Measurements from ENCODE around the gene TTC9.

TTC9 gene

DNA sequence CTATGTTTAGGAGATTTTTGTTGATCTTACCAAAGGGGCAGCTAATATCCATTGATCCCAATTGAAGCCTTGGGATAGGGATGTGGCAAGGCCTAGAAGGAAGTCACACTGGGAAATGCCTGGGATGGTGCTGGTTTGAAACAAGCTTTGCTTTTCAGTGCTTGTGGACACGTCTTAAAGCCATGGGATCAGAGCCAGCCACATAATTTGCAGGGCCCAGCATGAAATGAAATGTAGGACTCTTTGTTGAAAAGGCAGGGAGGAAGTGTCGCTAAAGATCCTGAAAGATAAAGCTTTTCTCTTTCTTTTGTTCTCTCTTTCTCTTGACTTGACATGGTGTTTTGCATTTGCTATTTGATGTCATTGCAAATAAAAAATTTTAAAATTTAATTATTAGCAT, 5.0 kb downstream of the TTC9 start:
- no peak for DNase-seq

- DNase-seq = no peak
Observed at GRCh38 chr14:70648346-70648745, 6.6 kb downstream of the TTC9 start.

DNA sequence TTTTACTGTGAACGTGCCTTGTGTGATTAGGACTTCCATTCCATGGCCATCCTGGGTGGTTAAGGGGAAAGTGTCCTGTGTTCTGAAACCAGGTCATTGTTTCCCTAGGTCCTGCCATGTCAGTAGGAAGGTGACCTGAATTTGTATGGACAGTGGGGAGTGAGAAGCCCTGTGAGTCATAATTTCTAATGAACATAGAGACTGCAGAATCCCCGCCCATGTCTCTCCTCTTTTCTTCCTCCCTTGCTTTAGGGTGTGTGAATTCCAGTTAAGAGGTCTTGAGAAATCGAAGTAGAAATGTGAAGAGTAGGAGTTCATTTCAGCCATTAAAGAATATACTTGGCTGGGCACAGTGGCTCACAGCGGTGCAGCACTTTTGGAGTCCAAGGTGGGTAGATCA, 8.1 kb downstream of the TTC9 start:
- DNase-seq = no peak

DNA sequence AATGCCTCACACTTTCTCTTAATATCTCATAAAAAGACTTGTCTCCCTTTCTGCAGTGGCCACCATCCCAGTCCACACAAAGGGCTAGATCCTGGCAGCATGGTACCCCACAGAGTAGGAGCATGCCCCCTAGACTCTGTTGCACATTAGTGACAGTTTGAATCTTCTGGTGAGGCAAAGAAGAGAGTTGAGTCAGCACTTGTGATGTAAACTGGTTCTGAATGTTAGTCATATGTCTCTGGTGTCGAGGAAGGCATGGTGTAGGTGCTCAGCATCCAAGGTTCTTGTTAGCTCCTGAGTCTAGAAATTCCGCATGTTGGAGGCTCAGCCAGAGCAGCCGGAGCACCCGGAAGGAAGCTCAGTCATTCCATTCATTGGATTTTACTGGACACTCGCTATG, 9.8 kb downstream of the TTC9 start:
- DNase-seq = no peak

DNA sequence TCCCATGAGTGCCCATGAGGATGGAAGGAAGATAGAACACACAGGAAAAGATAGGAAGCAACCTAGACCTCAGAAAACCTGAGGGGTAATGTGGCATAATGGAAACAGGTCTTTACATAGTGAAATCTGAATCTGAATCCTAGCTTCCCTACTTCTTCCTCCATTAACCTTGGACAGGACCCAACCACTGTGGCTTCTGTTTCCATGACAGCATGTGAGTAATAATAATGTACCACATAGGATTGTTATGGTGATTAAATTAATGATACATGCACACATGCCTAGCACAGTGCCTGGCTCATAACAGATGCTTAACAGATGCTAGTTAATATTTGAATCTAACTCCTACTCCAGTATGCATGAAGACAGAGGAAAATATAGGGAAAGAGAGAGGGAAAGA, 11.2 kb downstream of the TTC9 start:
- DNase-seq = no peak

GRCh38 chr14:70653662-70654061, 11.9 kb downstream of the TTC9 start:
- DNase-seq = no peak

GRCh38 chr14:70654632-70655031, 12.9 kb downstream of the TTC9 start:
- no peak for DNase-seq

DNA sequence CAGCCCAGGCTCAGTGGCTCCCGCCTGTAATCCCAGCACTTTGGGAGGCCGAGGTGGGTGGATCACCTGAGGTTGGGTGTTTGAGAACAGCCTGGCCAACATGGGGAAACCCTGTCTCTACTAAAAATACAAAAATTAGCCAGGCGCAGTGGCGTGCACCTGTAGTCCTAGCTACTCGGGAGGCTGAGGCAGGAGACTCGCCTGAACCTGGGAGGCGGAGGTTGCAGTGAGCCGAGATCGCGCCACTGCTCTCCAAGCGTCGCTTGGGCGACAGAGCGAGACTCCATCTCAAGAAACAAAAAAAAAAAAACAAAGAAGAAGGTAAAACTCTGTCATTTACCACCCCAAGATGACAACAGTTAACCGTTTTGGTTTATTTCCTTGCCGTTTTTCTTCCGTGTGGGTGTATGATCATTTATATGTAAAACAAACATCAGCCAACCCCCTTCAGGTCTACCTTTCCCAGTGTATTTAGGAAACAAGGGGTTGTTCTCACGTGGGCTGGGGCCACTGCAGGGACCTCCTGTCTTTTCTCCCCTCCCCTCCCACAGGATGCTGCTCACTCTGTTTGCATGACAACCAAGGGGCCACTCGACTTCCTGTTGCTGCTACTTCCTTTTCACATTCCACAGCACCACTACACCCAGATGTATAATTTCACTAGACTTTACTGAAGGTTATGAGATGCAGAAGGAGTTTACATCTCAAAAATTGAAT, 13.6 kb downstream of the TTC9 start:
- DNase-seq = no peak

DNA sequence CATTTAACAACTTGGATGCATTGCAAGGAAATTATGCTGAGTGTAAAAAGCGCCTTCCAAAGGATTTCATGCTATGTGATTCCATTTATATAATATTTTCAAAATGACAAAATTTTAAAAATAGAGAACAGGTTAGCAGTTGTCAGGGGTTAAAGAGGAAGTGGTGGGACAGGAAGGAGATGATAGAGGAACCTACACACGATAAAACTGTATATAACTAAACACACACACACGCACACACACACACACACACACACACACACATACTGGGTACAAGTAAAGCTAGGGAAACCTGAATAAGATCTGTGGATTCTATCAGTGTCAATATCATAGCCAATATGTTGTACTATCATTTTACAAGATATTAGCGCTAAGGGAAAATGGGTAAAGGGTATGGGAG, 17.2 kb downstream of the TTC9 start:
- DNase-seq = no peak

GRCh38 chr14:70660967-70661893, 19.5 kb downstream of the TTC9 start:
- DNase-seq = no peak

DNA sequence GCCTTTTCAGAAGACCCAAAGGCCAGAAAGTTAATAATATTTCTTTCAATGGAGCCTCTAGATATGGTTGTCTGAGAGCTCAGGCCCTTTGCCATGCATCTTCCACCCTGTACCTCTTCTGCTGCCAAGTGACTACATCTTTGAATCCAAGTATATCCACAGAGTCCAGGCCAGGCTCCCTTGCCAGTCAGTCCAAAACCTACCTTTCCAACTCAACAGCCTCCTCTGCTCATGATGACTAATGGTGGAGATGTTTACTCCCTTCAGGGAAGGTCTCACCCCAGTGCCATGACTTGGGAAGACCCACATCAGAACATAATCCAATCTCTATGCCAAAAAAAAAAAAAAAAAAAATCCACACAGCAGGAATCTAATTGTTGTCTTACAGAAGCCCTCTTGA, 20.4 kb downstream of the TTC9 start:
- DNase-seq = no peak

GRCh38 chr14:70662816-70663215, 21.1 kb downstream of the TTC9 start:
- no peak for DNase-seq

DNA sequence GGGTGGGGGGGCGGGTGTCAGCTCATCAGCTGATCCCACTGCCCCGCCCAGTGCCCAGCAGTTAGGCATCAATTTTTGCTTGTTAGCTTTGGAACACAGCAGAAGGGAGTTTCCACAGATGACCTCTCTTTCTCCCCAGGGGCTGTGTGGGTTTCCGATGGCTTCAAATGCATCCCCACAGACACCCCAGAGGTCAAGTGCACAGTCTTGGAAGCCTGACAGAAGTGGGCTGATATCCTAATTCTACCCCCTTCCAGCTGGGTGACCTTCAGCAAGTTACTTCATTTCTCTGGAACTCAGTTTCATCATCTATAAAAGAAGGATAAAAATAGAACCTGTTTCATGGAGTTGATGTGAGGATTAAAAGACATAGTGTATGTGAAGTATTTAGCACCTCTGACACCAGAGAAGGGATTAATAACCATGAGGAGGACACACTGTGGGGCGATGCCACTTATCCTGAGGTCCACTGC, 22.0 kb downstream of the TTC9 start:
- no peak for DNase-seq

- no peak for DNase-seq
Observed at GRCh38 chr14:70664698-70665447, 23.2 kb downstream of the TTC9 start.

- DNase-seq = peak; percentile 8
Observed at GRCh38 chr14:70665448-70666360, 24.0 kb downstream of the TTC9 start.

DNA sequence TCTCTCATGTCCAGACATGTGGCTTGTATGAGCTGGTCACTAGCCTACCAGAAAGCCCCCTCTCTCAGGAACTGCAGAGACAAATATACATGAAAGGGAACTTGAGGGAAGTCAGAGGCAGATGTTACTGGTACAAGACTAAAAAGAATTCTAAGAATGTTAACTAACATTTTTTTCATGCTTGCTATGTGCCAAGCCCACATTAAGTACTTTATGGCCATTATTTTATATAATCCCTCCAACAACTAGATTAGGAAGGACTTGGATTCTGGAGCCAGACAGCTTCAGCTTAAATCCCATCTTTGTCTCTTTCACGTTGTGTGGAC, 24.6 kb downstream of the TTC9 start:
- DNase-seq = peak; percentile 7

DNA sequence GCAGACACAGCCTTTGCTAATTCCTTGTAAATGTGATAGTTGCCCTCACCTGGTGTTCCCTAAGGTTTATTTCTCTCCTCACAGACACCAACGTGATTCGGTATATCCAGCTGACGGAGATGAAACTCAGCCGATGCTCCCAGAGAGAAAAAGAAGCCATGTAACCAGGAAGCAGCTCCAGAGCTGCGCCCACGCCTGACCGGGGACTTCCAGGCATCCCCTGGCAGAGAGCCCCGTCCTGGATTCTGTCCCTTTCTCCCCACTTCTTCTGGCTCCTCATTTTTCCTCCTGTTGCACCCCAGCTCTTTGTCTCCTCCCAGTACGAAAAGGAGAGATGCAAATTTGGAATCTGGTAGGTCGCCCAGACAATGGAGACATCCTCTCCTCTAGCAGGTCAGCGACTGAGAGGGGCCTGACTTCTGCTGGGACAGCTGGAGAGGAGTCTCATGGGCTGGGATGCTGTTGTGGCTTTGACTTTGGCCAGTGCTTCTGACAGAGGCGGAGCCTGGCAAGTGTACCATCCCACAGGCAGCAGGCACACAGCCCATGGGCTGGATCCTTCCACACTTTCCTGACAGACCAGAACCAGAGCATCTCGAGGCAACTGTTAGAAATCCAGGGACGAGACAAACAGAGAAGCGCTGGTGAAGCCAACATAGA, 29.4 kb downstream of the TTC9 start:
- DNase-seq = no peak

DNA sequence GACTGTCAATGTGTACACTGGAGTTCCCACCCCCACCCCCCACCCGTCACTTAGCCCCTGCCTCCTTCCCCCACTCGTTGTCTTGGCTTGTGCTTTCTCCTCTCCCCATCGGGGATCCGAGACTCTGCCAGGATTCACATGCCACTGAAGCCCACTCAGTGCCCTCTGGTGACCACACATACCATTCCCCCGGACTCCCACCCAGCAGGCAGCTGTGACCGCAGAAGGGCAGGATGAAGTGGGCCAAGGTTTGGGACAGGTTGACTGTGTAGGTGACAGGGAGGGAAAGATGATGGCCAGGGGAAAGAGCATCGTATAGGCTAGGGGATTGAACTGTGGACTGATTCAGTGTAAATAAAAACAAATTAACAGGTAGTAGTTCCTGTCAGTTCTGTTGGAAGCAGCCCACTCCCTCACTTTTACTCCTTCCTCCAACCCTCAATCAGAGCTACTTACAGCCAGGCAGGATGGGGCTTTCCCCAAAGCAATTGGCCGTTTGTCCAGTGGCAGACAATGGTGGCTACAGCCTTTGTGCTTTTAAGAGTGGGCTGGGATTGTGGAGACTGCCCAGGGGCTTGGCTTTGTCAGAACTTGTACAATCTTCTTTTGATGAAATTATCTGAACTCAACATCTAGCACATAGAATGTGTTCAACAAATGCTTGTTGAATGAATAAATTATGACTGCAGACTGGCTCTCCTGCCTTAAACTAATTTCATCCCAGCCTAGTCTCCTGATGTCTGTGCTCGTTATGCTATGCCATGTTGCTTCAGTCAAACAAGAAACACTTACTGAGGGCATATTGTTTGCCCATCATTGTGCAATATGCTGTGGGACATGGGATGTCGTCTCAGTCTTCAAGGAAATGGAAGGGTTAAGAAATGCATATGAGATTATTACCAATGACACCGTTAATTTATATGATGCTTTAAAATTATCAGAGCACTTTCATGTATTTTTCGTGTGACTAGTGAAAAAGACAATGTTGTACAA, 30.2 kb downstream of the TTC9 start:
- DNase-seq = no peak

- no peak for DNase-seq
Observed at GRCh38 chr14:70677341-70677740, 35.6 kb downstream of the TTC9 start.

GRCh38 chr14:70680748-70681147, 39.0 kb downstream of the TTC9 start:
- no peak for DNase-seq

DNA sequence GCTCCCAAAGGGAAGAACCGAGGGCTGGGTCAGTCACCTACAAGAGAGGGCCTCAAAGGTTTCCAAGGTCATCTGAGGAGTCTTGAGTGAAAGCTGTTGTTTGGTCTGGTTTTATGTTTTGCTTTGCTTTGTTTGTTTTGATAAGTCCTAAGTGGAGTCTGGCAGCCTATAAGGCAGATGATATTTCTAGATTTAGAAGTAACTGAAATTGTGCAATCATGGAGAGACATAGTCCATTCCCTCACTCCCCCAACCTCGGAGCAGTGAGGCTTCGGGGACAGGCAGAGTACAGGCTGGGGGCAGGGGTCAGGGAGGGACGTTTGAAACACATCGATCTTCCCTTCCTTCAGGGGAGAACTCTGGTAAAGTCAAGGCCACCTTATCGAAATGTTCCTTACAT, 42.3 kb downstream of the TTC9 start:
- DNase-seq = no peak

Data from eye (tissue), 1 donor.